Gastrocnemius medialis (tissue), 4 donors: ENCODE results near the gene PAQR3.

ENCODE experiments used
- CTCF ChIP-seq, 5 experiments: fragments of 450-650 bp in 3 of 5; fragments of 200-600 bp in 2 of 5; sonication (generic) in 2 of 5; IDR thresholded peaks in 4 of 5; conservative IDR thresholded peaks in 1 of 5; 1 replicate in 4 of 5; 2 replicates in 1 of 5; pipeline ENCODE4 v1.5.1; 2016 to 2019; ENCODE audit warnings: antibody characterized with exemption in 5 of 5, mild to moderate bottlenecking in 3 of 5, moderate library complexity in 3 of 5
- POLR2A ChIP-seq, 2 donors: fragments of 450-650 bp; IDR thresholded peaks; one replicate each; pipeline ENCODE4 v1.6.1; 2017; ENCODE audit warnings: antibody characterized with exemption in 2 of 2, mild to moderate bottlenecking in 2 of 2, moderate library complexity in 2 of 2

- TF ChIP-seq CTCF (IDR thresholded peaks at IDR 0.05 in 4 of 5, conservative IDR thresholded peaks at IDR 0.05 in 1 of 5): no peak
- TF ChIP-seq POLR2A (IDR thresholded peaks at IDR 0.05): no peak
These were observed 10.5 kb upstream of the PAQR3 start for GRCh38 chr4:78949735-78950134.
